Gastroesophageal sphincter (tissue), 4 donors: ENCODE data around the gene TENM3. TPM values are rescaled to one million over a fixed set of nuclear protein-coding genes. Genes with fewer than 3 reads are reported as not detected.

Experiments
- ATAC-seq: fragments of 150-250 bp; one replicate; pipeline ENCODE4 v1.9.1; 2016; ENCODE audit warnings: mild to moderate bottlenecking, moderate library complexity
- H3K27ac ChIP-seq, 4 donors: fragments of 200-600 bp; sonication (generic) in 3 of 4; 1 replicate in 3 of 4; 2 replicates in 1 of 4; pipeline ENCODE4 v1.5.1; 2016 to 2019
- H3K27me3 ChIP-seq: fragments of 200-600 bp; sonication (generic); one replicate; pipeline ENCODE4 v1.5.1; 2019
- H3K36me3 ChIP-seq, 2 donors: fragments of 200-600 bp; sonication (generic); one replicate each; pipeline ENCODE4 v1.5.1; 2019; ENCODE audit warnings: control low read depth in 1 of 2
- H3K4me1 ChIP-seq, 3 donors: fragments of 200-600 bp; sonication (generic); 1 replicate in 2 of 3; 2 replicates in 1 of 3; pipeline ENCODE4 v1.5.1; 2016 to 2019; ENCODE audit warnings: control low read depth in 2 of 3
- H3K4me3 ChIP-seq, 2 donors: fragments of 200-600 bp; sonication (generic); one replicate each; pipeline ENCODE4 v1.5.1; 2019; ENCODE audit warnings: mild to moderate bottlenecking in 1 of 2, moderate library complexity in 1 of 2
- H3K9me3 ChIP-seq, 3 donors: fragments of 200-600 bp; sonication (generic); one replicate each; pipeline ENCODE4 v1.5.1; 2017 to 2019; ENCODE audit warnings: control low read depth in 2 of 3
- CTCF ChIP-seq, 4 experiments: fragments of 200-600 bp in 2 of 4; fragments of 450-650 bp in 2 of 4; sonication (generic) in 1 of 4; IDR thresholded peaks; one replicate each; pipeline ENCODE4 v1.5.1; 2017 to 2019; ENCODE audit warnings: antibody characterized with exemption in 4 of 4, mild to moderate bottlenecking in 2 of 4, moderate library complexity in 2 of 4
- EP300 ChIP-seq: sonication (generic); formaldehyde crosslinking; IDR thresholded peaks from one replicate; pipeline ENCODE4 v1.6.1; 2017; ENCODE audit warnings: antibody characterized with exemption, mild to moderate bottlenecking
- POLR2A ChIP-seq, 2 donors: fragments of 450-650 bp; IDR thresholded peaks; one replicate each; pipeline ENCODE4 v1.6.1; 2017; ENCODE audit warnings: antibody characterized with exemption in 2 of 2, mild to moderate bottlenecking in 2 of 2, moderate library complexity in 1 of 2
- POLR2AphosphoS5 ChIP-seq: sonication (generic); formaldehyde crosslinking; IDR thresholded peaks from one replicate; pipeline ENCODE4 v1.6.1; 2017; ENCODE audit warnings: antibody characterized with exemption
- whole genome bisulfite sequencing, 2 donors: methylation state at CpG; one replicate each; pipeline ENCODE4 v1.1.5; 2018; ENCODE audit warnings: low coverage in 1 of 2; 5-methylcytosine and 5-hydroxymethylcytosine counted together
- total RNA-seq, 4 donors: library from RNA; depleted of rRNA; stranded (reverse); fragments of >200 nt; gene quantifications; one replicate each; pipeline ENCODE4 v1.1.0, GENCODE V29; 2016

TENM3 gene
- total RNA-seq, 4 donors from 2014 or later: 8.2 to 39.9 (median 15.8) TPM

GRCh38 chr4:182346250-182346649, 103.0 kb downstream of the TENM3 start:
- no peaks in the 10 kb centered on the region for H3K4me1 ChIP-seq
- ATAC-seq: no peak
- 75 to 87% methylated on average over 1 to 7 of the region's 7 CpGs for WGBS, 2 donors
- H3K36me3 ChIP-seq: no peaks in the 10 kb centered on the region
- no peaks in the 10 kb centered on the region for H3K9me3 ChIP-seq
- no peak overlapping the region for H3K27ac ChIP-seq
- no peaks in the 10 kb centered on the region for H3K27me3 ChIP-seq
- H3K4me3 ChIP-seq: no peak overlapping the region
- TF ChIP-seq CTCF (IDR thresholded peaks at IDR 0.05): no peak
- no peak for TF ChIP-seq POLR2A (IDR thresholded peaks at IDR 0.05)
- no peak for TF ChIP-seq EP300
- no peak for TF ChIP-seq POLR2AphosphoS5

- H3K9me3 ChIP-seq: no peaks in the 10 kb centered on the region
- no peaks in the 10 kb centered on the region for H3K4me1 ChIP-seq
- TF ChIP-seq CTCF (IDR thresholded peaks at IDR 0.05): no peak
- no peak for TF ChIP-seq EP300
- no peak overlapping the region for H3K4me3 ChIP-seq
- no peaks in the 10 kb centered on the region for H3K36me3 ChIP-seq
- peaks cover 3% of the 10 kb centered on the region for H3K27me3 ChIP-seq
- ATAC-seq: no peak
- 53 to 65% methylated on average over 10 to 11 of the region's 11 CpGs for WGBS, 2 donors
- no peak overlapping the region for H3K27ac ChIP-seq
Measured at GRCh38 chr4:182346675-182347375, 103.6 kb downstream of the TENM3 start.

GRCh38 chr4:182348779-182349326, 105.7 kb downstream of the TENM3 start:
- Histone ChIP-seq H3K27me3 (peaks cover 3% of the 10 kb centered on the region), H3K4me1 (no peaks in the 10 kb centered on the region), H3K27ac (no peak overlapping the region), H3K9me3 (no peaks in the 10 kb centered on the region), H3K36me3 (no peaks in the 10 kb centered on the region), H3K4me3 (no peak overlapping the region)
- no peak for ATAC-seq
- 46 to 64% methylated on average over 5 of the region's 5 CpGs for WGBS, 2 donors
- TF ChIP-seq POLR2AphosphoS5: no peak

GRCh38 chr4:182350041-182350440, 106.8 kb downstream of the TENM3 start:
- Histone ChIP-seq H3K4me3 (no peak overlapping the region), H3K9me3 (no peaks in the 10 kb centered on the region), H3K27me3 (peaks cover 3% of the 10 kb centered on the region), H3K27ac (no peak overlapping the region), H3K4me1 (no peaks in the 10 kb centered on the region), H3K36me3 (no peaks in the 10 kb centered on the region)
- 63 to 71% methylated on average over 3 of the region's 3 CpGs for WGBS, 2 donors
- no peak for TF ChIP-seq CTCF (IDR thresholded peaks at IDR 0.05)
- TF ChIP-seq POLR2A (IDR thresholded peaks at IDR 0.05): no peak
- no peak for TF ChIP-seq EP300
- ATAC-seq: no peak

GRCh38 chr4:182351485-182351884, 108.3 kb downstream of the TENM3 start:
- H3K27me3 ChIP-seq: peaks cover 3% of the 10 kb centered on the region
- H3K4me3 ChIP-seq: no peak overlapping the region
- H3K9me3 ChIP-seq: no peaks in the 10 kb centered on the region
- H3K36me3 ChIP-seq: no peaks in the 10 kb centered on the region
- H3K27ac ChIP-seq: no peak overlapping the region
- TF ChIP-seq POLR2AphosphoS5: no peak
- no peak for TF ChIP-seq POLR2A (IDR thresholded peaks at IDR 0.05)
- no peak for TF ChIP-seq EP300
- no peaks in the 10 kb centered on the region for H3K4me1 ChIP-seq
- WGBS, 2 donors: 33 to 77% methylated on average over 1 to 5 of the region's 12 CpGs
- ATAC-seq: no peak

- H3K27me3 ChIP-seq: peaks cover 3% of the 10 kb centered on the region
- TF ChIP-seq EP300 (no peak), POLR2A (IDR thresholded peaks at IDR 0.05) (no peak), CTCF (IDR thresholded peaks at IDR 0.05) (no peak), POLR2AphosphoS5 (no peak)
- no peak overlapping the region for H3K4me3 ChIP-seq
- WGBS, 2 donors: 80 to 81% methylated on average over 3 of the region's 3 CpGs
- no peaks in the 10 kb centered on the region for H3K9me3 ChIP-seq
- H3K4me1 ChIP-seq: no peaks in the 10 kb centered on the region
- H3K27ac ChIP-seq: no peak overlapping the region
- no peaks in the 10 kb centered on the region for H3K36me3 ChIP-seq
- no peak for ATAC-seq
Measured at GRCh38 chr4:182354106-182354505, 110.9 kb downstream of the TENM3 start.
